Sciatic nerve (tissue), 2 donors: ENCODE data around the gene ZFYVE16. TPM values are rescaled to one million over a fixed set of nuclear protein-coding genes. Genes with fewer than 3 reads are reported as not detected.
"Not testable (repeated sequence)": the region's sequence is repeated elsewhere in the genome, so short reads cannot be mapped to it uniquely, and the experiment has no call there.

Experiments
- ATAC-seq: fragments of 200-7000 bp; cut with Tn5 transposase; one replicate; pipeline ENCODE4 v1.9.1; 2020; ENCODE audit warnings: mild to moderate bottlenecking, moderate library complexity
- DNase-seq: peaks from one replicate; pipeline ENCODE4 v3.0.0-alpha.2; 2020; ENCODE audit warnings: low spot score
- intact Hi-C: fragments of 100-400 bp; cut with DNase I; formaldehyde crosslinking; loops from one replicate; pipeline ENCODE4 v1.14.2; 2022
- total RNA-seq: library from RNA; stranded (reverse); fragmentation: NEBNext Ultra II Directional; extraction: Animal tissue kit (Norgen Biotek cat#: 25700); gene quantifications from one replicate; pipeline ENCODE4 v1.2.1, GENCODE V29; 2021
- donor health status: DM: no; HTN: no; CAD: no.
- donor health status: DM: no; HTN: no; CAD: no.

Gene ZFYVE16
- total RNA-seq, 1 donor from 2014 or later: 68.4 TPM

- DNase-seq (no peak), ATAC-seq (peak; percentile 62)
- intact Hi-C loops: no loop called here
Observed at GRCh38 chr5:80481019-80481893, 73.4 kb downstream of the ZFYVE16 start.

GRCh38 chr5:80482578-80482977 is 74.7 kb downstream of the ZFYVE16 start:
- intact Hi-C loops: no loop called here
- ATAC-seq: no peak
- DNase-seq: no peak

DNA sequence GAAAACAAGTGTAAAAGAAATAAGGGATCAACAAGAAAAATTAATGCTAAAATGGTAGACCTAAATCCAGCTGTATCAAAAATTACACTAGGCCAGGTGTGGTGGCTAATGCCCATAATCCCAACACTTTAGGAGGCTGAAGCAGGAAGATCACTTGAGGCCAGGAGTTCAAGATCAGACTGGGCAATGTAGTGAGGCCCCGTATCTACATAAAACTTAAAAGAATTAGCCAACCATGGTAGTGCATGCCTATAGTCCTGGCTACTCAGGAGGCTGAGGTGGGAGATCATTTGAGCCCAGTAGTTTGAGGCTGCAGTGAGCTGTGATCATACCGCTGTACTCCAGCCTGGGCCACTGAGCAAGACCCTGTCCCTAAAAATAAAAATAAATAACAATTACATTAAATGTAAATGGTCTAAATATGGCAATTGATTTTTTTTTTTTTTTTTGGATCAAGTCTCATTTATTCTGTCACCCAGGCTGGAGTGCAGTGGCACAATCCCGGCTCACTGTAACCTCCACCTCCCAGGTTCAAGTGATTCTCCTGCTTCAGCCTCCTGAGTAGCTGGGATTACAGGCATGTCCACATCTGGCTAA is 75.9 kb downstream of the ZFYVE16 start:
- DNase-seq: no peak
- intact Hi-C loops: no loop called here
- ATAC-seq: no peak

- ATAC-seq (no peak), DNase-seq (no peak)
- intact Hi-C loops: no loop called here
Observed at GRCh38 chr5:80487444-80487828, 79.6 kb downstream of the ZFYVE16 start.

DNA sequence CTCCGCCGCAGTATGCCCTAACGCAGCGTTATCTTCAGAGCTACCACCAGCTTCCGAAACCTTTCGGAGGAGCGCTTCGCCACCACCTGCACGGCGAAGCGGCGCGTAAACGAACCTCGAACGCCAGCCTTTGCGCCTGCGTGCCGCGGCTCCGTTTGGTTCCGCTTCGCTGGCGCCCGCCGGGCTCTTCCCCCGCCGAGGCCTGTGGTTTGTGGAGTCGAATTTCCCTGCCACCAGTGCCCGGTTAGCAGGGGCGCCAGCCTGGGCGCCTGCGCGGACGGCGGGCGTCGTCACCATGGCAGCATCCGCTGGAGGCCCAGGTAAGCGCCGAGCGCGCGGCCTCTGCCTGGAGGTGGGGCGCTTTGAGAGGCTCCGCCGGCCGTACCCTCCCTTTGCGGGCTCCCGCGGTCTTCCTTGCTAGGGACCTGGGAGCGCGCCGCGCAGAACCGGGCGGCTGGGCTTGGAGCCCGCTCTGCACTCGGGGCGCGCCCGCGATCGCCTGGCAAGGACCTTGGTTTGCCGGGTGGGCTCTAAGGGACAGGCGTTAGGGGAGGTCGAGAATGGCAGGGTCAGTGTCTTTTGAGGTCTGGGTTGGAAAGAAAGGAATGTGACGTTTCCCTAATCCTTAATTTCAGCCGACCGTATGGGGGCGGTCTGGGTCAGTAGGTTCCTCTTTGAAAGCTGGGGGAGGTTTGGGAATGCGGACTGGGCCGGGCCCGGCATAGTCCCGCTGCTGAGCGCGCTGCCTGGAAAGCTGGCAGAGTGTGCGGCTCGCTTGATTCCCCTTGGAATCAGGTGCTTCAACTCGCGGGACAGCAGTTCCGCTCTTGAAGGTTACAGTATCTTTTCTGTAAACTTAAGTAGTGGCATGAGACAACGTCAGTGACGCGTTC is 80.2 kb downstream of the ZFYVE16 start, which contains the start of gene FAM151B:
Gene FAM151B (plus strand): TSS at position 272 of the 893 bp plus-strand sequence. CDS start 24 bp downstream, at position 296.
- ATAC-seq: peak; percentile 95
- intact Hi-C loops: no loop called here
- DNase-seq: peak; percentile 83

DNA sequence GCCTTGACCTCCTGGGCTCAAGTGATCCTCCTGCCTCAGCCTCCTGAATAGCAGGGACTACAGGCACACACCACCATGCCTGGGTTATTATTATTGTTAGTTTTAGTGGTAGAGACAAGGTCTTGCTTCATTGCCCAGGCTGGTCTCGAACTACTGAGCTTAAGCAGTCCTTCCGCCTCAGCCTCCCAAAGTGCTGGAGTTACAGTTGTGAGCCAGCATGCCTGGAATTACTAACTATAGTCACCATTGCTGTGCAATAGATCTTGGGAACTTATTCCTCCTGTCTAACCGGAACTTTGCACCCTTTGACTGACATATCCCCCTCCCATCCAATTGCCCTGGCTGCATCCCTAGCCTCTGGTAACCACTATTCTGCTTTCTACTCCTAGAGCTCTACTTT is 83.4 kb downstream of the ZFYVE16 start:
- intact Hi-C loops: no loop called here
- DNase-seq (no peak), ATAC-seq (no peak)

DNA sequence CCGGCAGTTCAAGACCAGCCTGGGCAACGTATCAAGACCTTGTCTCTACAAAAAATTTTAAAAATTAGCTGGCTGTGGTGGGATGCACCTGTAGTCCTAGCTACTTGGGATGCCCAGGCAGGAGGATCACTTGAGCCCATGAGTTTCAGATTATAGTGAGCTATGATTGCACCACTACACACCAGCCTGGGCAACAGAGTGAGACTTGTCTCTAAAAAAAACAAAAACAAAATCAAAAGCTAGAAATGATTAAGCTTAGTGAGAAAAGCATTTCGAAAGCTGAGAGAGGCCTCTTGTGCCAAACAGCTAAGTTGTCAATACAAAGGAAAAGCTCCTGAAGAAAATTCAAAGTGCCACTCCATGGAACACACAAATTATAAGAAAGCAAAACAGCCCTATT is 84.9 kb downstream of the ZFYVE16 start:
- ATAC-seq (no peak), DNase-seq (no peak)
- intact Hi-C loops: no loop called here

GRCh38 chr5:80493443-80493842 is 85.6 kb downstream of the ZFYVE16 start:
- intact Hi-C loops, ATAC-seq, DNase-seq: not testable (repeated sequence)

- intact Hi-C loops: no loop called here
- no peak for DNase-seq
- no peak for ATAC-seq
Observed at GRCh38 chr5:80495891-80496290, 88.0 kb downstream of the ZFYVE16 start.

GRCh38 chr5:80502800-80503199 is 94.9 kb downstream of the ZFYVE16 start:
- intact Hi-C loops: no loop called here
- DNase-seq (no peak), ATAC-seq (no peak)

- ATAC-seq: no peak
- intact Hi-C loops: no loop called here
- DNase-seq: no peak
Observed at GRCh38 chr5:80503641-80504040, 95.8 kb downstream of the ZFYVE16 start.

GRCh38 chr5:80504833-80505232 is 97.0 kb downstream of the ZFYVE16 start:
- intact Hi-C loops: no loop called here
- ATAC-seq (no peak), DNase-seq (no peak)

GRCh38 chr5:80507663-80508062 is 99.8 kb downstream of the ZFYVE16 start:
- DNase-seq: no peak
- no peak for ATAC-seq
- intact Hi-C loops: no loop called here

- no peak for ATAC-seq
- DNase-seq: no peak
- intact Hi-C loops: no loop called here
Observed at GRCh38 chr5:80508844-80509243, 101.0 kb downstream of the ZFYVE16 start.

GRCh38 chr5:80509362-80509761 is 101.5 kb downstream of the ZFYVE16 start:
- DNase-seq (no peak), ATAC-seq (no peak)
- intact Hi-C loops: no loop called here

DNA sequence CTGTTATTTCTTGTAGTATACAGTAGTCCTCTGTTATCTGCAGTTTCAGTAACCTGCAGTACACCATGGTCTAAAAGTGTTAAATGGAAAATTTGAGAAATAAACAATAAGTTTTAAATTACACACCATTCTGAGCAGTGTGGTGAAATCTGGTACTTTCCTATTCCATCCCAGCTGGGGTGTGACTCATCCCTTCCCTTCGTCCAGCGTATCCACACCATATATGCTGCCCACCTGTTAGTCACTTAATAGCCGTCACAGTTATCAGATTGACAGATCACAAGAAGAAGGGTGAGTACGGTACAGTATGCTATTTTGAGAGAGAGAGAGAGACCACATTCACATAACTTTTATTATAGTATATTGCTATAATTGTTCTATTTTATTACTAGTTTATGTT is 109.0 kb downstream of the ZFYVE16 start:
- intact Hi-C loops: no loop called here
- ATAC-seq: no peak
- DNase-seq: no peak
